H9 (cell line): Measurements from ENCODE around the gene PALM2AKAP2. TPM values are rescaled to one million over a fixed set of nuclear protein-coding genes. Genes with fewer than 3 reads are reported as not detected.

Experiments
- DNase-seq: peaks from one replicate; pipeline ENCODE4 v3.0.0-alpha.2; 2017
- H2AFZ ChIP-seq: one replicate; pipeline ENCODE4 v1.6.1; 2013; ENCODE audit warnings: mild to moderate bottlenecking, low read length, control low read depth, moderate library complexity
- H2AK5ac ChIP-seq: 2 replicates; pipeline ENCODE4 v1.6.1; 2013; ENCODE audit warnings: low read length, control low read depth, mixed read lengths; ENCODE audit not compliant: insufficient read length
- H2BK120ac ChIP-seq: one replicate; pipeline ENCODE4 v1.6.1; 2013; ENCODE audit warnings: low read depth, mild to moderate bottlenecking, low read length, control low read depth, inconsistent platforms; ENCODE audit not compliant: poor library complexity, severe bottlenecking
- H2BK12ac ChIP-seq: 2 replicates; pipeline ENCODE4 v1.6.1; 2013; ENCODE audit warnings: low read length, control low read depth, mixed read lengths, low read depth; ENCODE audit not compliant: insufficient read length
- H2BK15ac ChIP-seq: 2 replicates; pipeline ENCODE4 v1.6.1; 2013; ENCODE audit warnings: low read depth, low read length, control low read depth
- H2BK20ac ChIP-seq: one replicate; pipeline ENCODE4 v1.6.1; 2013; ENCODE audit warnings: low read depth, mild to moderate bottlenecking, low read length, control low read depth, inconsistent platforms; ENCODE audit not compliant: poor library complexity, severe bottlenecking
- H2BK5ac ChIP-seq: 2 replicates; pipeline ENCODE4 v1.6.1; 2013; ENCODE audit warnings: low read length, control low read depth, mixed read lengths; ENCODE audit not compliant: insufficient read length
- H3K14ac ChIP-seq: 2 replicates; pipeline ENCODE4 v1.6.1; 2013; ENCODE audit warnings: low read length, control low read depth; ENCODE audit not compliant: insufficient read depth
- H3K18ac ChIP-seq: 2 replicates; pipeline ENCODE4 v1.6.1; 2013; ENCODE audit warnings: low read depth, mild to moderate bottlenecking, mixed read lengths, low read length, control low read depth; ENCODE audit not compliant: insufficient read length
- H3K23ac ChIP-seq: 2 replicates; pipeline ENCODE4 v1.6.1; 2013; ENCODE audit warnings: low read length, control low read depth, mixed read lengths, low read depth; ENCODE audit not compliant: insufficient read length
- H3K23me2 ChIP-seq: 2 replicates; pipeline ENCODE4 v1.6.1; 2013; ENCODE audit warnings: low read depth, mild to moderate bottlenecking, mixed read lengths, low read length, control low read depth; ENCODE audit not compliant: insufficient read length, poor library complexity, severe bottlenecking
- H3K27ac ChIP-seq: 2 replicates; pipeline ENCODE4 v1.5.1; 2013; ENCODE audit warnings: low read length, control low read depth, mixed read lengths, low read depth; ENCODE audit not compliant: insufficient read length
- H3K27me3 ChIP-seq: 2 replicates; pipeline ENCODE4 v1.6.1; 2013; ENCODE audit warnings: low read length, control low read depth, inconsistent platforms; ENCODE audit not compliant: insufficient read depth
- H3K4ac ChIP-seq: 2 replicates; pipeline ENCODE4 v1.6.1; 2013; ENCODE audit warnings: low read depth, mild to moderate bottlenecking, control low read depth, inconsistent platforms, low read length, moderate library complexity
- H3K4me1 ChIP-seq: 2 replicates; pipeline ENCODE4 v1.6.1; 2013; ENCODE audit warnings: low read length, control low read depth, inconsistent platforms; ENCODE audit not compliant: insufficient read depth
- H3K4me2 ChIP-seq: 2 replicates; pipeline ENCODE4 v1.6.1; 2013; ENCODE audit warnings: low read length, control low read depth, mixed read lengths; ENCODE audit not compliant: insufficient read length, insufficient read depth
- H3K56ac ChIP-seq: 2 replicates; pipeline ENCODE4 v1.6.1; 2013; ENCODE audit warnings: low read depth, mild to moderate bottlenecking, mixed read lengths, low read length, control low read depth; ENCODE audit not compliant: insufficient read length
- H3K79me1 ChIP-seq: 2 replicates; pipeline ENCODE4 v1.6.1; 2013; ENCODE audit warnings: low read depth, mild to moderate bottlenecking, moderate library complexity, low read length, control low read depth, inconsistent platforms; ENCODE audit not compliant: insufficient read depth, poor library complexity, severe bottlenecking
- H3K79me2 ChIP-seq: 2 replicates; pipeline ENCODE4 v1.6.1; 2013; ENCODE audit warnings: low read length, control low read depth, inconsistent platforms; ENCODE audit not compliant: insufficient read depth
- H3K9ac ChIP-seq: 2 replicates; pipeline ENCODE4 v1.6.1; 2013; ENCODE audit warnings: low read length, control low read depth, mixed read lengths; ENCODE audit not compliant: insufficient read length; ENCODE audit errors: extremely low read depth
- H3K9me3 ChIP-seq: one replicate; pipeline ENCODE4 v1.6.1; 2013; ENCODE audit warnings: low read depth, low read length, inconsistent platforms; ENCODE audit not compliant: control insufficient read depth
- H3T11ph ChIP-seq: one replicate; pipeline ENCODE4 v1.6.1; 2013; ENCODE audit warnings: mild to moderate bottlenecking, low read length, control low read depth, inconsistent platforms
- H4K20me1 ChIP-seq: one replicate; pipeline ENCODE4 v1.6.1; 2013; ENCODE audit not compliant: control insufficient read depth, insufficient read length, insufficient read depth
- H4K5ac ChIP-seq: 2 replicates; pipeline ENCODE4 v1.6.1; 2013; ENCODE audit warnings: low read depth, mild to moderate bottlenecking, mixed read lengths, low read length, control low read depth; ENCODE audit not compliant: insufficient read length
- H4K8ac ChIP-seq: replicated peaks from 2 replicates; pipeline ENCODE4 v1.6.1; 2013; ENCODE audit warnings: low read length, control low read depth, mixed read lengths, low read depth; ENCODE audit not compliant: insufficient read length
- H4K91ac ChIP-seq: 2 replicates; pipeline ENCODE4 v1.6.1; 2013; ENCODE audit warnings: low read depth, mild to moderate bottlenecking, moderate library complexity, mixed read lengths, low read length, control low read depth; ENCODE audit not compliant: insufficient read length
- H3K27ac Mint-ChIP-seq, 3 experiments: 2 replicates in 2 of 3; 3 replicates in 1 of 3; pipeline ENCODE4 v1.8.0; 2020 to 2021; ENCODE audit warnings: mixed read lengths in 3 of 3, mild to moderate bottlenecking in 1 of 3, moderate library complexity in 1 of 3
- H3K27me3 Mint-ChIP-seq: 2 replicates; pipeline ENCODE4 v1.8.0; 2021; ENCODE audit warnings: low read depth, mild to moderate bottlenecking, moderate library complexity, mixed read lengths
- H3K36me3 Mint-ChIP-seq, 3 experiments: 2 replicates in 2 of 3; 3 replicates in 1 of 3; pipeline ENCODE4 v1.8.0; 2020 to 2021; ENCODE audit warnings: low read depth in 3 of 3, mixed read lengths in 3 of 3; ENCODE audit not compliant: insufficient read depth in 1 of 3
- H3K4me1 Mint-ChIP-seq, 2 experiments: 2 replicates each; pipeline ENCODE4 v1.8.0; 2020; ENCODE audit warnings: mixed read lengths in 2 of 2
- H3K4me3 Mint-ChIP-seq, 2 experiments: 2 replicates in 1 of 2; 3 replicates in 1 of 2; pipeline ENCODE4 v1.8.0; 2020 to 2021; ENCODE audit warnings: mild to moderate bottlenecking in 2 of 2, mixed read lengths in 2 of 2, moderate library complexity in 1 of 2
- H3K9me3 Mint-ChIP-seq, 2 experiments: 2 replicates in 1 of 2; 3 replicates in 1 of 2; pipeline ENCODE4 v1.8.0; 2020; ENCODE audit warnings: mild to moderate bottlenecking in 2 of 2, mixed read lengths in 2 of 2, moderate library complexity in 1 of 2
- CTCF ChIP-seq: fragments of 200-600 bp; sonication (generic); conservative IDR thresholded peaks from 3 replicates; pipeline ENCODE4 v1.8.0; 2021; ENCODE audit warnings: antibody characterized with exemption, mild to moderate bottlenecking
- WGBS: extraction: QIAGEN DNeasy Blood & Tissue Kit; methylation state at CpG from one replicate; pipeline ENCODE4 v1.1.7; 2013; ENCODE audit warnings: missing lambda C conversion rate, low lambda C conversion rate, mixed read lengths; ENCODE audit not compliant: insufficient read length; ENCODE audit errors: extremely low coverage; 5-methylcytosine and 5-hydroxymethylcytosine counted together
- total RNA-seq: library from RNA; stranded (reverse); gene quantifications from 2 replicates; pipeline ENCODE4 v1.2.1, GENCODE V29; 2021

PALM2AKAP2 gene
- total RNA-seq, 1 experiment from 2014 or later, result 3.6 TPM

DNA sequence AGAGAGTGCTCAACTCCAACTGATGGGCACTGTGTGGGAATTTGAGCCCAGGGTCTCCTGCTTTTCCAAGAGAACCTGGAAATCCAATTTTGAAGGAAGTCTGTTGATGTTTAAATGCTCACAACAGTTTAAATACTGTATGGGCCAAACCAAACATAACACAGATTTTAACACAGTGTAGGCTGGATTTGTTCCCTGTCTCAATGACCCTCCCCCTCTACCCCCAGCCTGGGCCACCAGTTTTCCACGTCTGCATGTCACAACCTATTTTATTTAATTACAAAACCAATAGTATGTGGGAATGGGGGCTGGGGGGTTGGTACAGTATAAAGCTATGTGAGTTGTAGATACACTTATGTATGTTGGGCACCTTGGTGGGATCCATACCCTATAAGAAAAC, 11.7 kb downstream of the PALM2AKAP2 start:
- peaks cover 0 to 2% of the 10 kb centered on the region in 2 experiments; a peak in 1 of 4 replicates for H3K4me1 Mint-ChIP-seq

More for the DNA sequence above, 11.7 kb downstream of the PALM2AKAP2 start:
- no peaks in the 10 kb centered on the region for H3K79me1 ChIP-seq
- H2AK5ac ChIP-seq, result no peak overlapping the region
- no peak overlapping the region for H3K23ac ChIP-seq
- H3K4me3 Mint-ChIP-seq, result no peak overlapping the region
- no peak overlapping the region for H3K4me2 ChIP-seq
- no peaks in the 10 kb centered on the region for H3K27me3 Mint-ChIP-seq
- no peaks in the 10 kb centered on the region for H3K9me3 ChIP-seq
- H3K79me2 ChIP-seq, result no peaks in the 10 kb centered on the region
- H4K91ac ChIP-seq, result no peak overlapping the region
- no peak overlapping the region for H4K8ac ChIP-seq
- H3K27ac ChIP-seq, result no peak overlapping the region
- H2BK15ac ChIP-seq, result no peak overlapping the region
- H4K20me1 ChIP-seq, result no peaks in the 10 kb centered on the region
- WGBS, result no CpG with 5 or more reads among the region's 1 CpG
- H2BK5ac ChIP-seq, result no peak overlapping the region
- DNase-seq, result no peak
- H3K9ac ChIP-seq, result no peak overlapping the region
- no peaks in the 10 kb centered on the region for H3K27me3 ChIP-seq
- H3K23me2 ChIP-seq, result no peaks in the 10 kb centered on the region
- no peak overlapping the region for H3T11ph ChIP-seq
- H3K9me3 Mint-ChIP-seq, result no peaks in the 10 kb centered on the region
- no peak overlapping the region for H3K56ac ChIP-seq
- no peak overlapping the region for H4K5ac ChIP-seq
- no peak overlapping the region for H2AFZ ChIP-seq
- no peak overlapping the region for H3K18ac ChIP-seq
- H3K14ac ChIP-seq, result no peak overlapping the region
- H2BK120ac ChIP-seq, result no peak overlapping the region
- H2BK12ac ChIP-seq, result no peak overlapping the region
- H3K4me1 ChIP-seq, result no peaks in the 10 kb centered on the region
- H3K27ac Mint-ChIP-seq, result no peak overlapping the region
- H3K4ac ChIP-seq, result no peak overlapping the region
- no peaks in the 10 kb centered on the region for H3K36me3 Mint-ChIP-seq
- H2BK20ac ChIP-seq, result no peak overlapping the region
- TF ChIP-seq CTCF, result no peak
